ENCODE results near the gene KRT86.

Gene KRT86

DNA sequence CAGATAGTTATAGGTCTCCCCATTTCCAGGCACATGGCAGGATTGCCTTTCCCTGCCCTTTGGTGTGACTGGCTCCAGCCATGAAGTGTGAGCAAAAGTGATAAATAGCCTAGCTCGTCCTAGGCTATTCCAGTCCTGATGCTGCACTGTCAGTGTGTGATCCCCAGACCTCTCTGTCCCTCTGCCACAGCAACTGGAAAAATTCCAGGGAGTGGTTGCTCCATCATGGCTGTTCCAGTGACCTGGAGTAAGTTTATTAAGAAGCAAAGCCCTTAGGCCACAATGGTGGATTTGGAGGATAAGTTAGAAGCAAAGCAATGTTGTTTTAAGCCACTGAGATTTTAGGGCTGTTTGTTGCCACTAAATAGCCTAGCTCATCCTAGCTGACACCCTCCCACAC, 56.6 kb downstream of the KRT86 start:
- TF ChIP-seq CREB1 (IDR thresholded peaks at IDR 0.05; ENCODE audit: low read depth) (no peak), ZBTB7A (IDR thresholded peaks at IDR 0.05; ENCODE audit: low read depth) (no peak), FOXM1 (IDR thresholded peaks at IDR 0.05; ENCODE audit: borderline replicate concordance, low read depth) (no peak), NFIC (IDR thresholded peaks at IDR 0.05) (no peak), EP300 (IDR thresholded peaks at IDR 0.05; ENCODE audit: borderline replicate concordance) (no peak), RAD21 (IDR thresholded peaks at IDR 0.05; ENCODE audit: low read depth) (no peak), EGR1 (IDR thresholded peaks at IDR 0.05) (no peak), TCF12 (IDR thresholded peaks at IDR 0.05; ENCODE audit: low read depth) (no peak), TAF1 (IDR thresholded peaks at IDR 0.05; ENCODE audit: low read depth) (no peak), YY1 (IDR thresholded peaks at IDR 0.05; ENCODE audit: low read depth) (no peak), CEBPB (IDR thresholded peaks at IDR 0.05) (no peak)
- TF ChIP-seq, protein P1, sequence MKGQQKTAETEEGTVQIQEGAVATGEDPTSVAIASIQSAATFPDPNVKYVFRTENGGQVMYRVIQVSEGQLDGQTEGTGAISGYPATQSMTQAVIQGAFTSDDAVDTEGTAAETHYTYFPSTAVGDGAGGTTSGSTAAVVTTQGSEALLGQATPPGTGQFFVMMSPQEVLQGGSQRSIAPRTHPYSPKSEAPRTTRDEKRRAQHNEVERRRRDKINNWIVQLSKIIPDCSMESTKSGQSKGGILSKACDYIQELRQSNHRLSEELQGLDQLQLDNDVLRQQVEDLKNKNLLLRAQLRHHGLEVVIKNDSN (IDR thresholded peaks at IDR 0.05): no peak
- TF ChIP-seq, protein P2, sequence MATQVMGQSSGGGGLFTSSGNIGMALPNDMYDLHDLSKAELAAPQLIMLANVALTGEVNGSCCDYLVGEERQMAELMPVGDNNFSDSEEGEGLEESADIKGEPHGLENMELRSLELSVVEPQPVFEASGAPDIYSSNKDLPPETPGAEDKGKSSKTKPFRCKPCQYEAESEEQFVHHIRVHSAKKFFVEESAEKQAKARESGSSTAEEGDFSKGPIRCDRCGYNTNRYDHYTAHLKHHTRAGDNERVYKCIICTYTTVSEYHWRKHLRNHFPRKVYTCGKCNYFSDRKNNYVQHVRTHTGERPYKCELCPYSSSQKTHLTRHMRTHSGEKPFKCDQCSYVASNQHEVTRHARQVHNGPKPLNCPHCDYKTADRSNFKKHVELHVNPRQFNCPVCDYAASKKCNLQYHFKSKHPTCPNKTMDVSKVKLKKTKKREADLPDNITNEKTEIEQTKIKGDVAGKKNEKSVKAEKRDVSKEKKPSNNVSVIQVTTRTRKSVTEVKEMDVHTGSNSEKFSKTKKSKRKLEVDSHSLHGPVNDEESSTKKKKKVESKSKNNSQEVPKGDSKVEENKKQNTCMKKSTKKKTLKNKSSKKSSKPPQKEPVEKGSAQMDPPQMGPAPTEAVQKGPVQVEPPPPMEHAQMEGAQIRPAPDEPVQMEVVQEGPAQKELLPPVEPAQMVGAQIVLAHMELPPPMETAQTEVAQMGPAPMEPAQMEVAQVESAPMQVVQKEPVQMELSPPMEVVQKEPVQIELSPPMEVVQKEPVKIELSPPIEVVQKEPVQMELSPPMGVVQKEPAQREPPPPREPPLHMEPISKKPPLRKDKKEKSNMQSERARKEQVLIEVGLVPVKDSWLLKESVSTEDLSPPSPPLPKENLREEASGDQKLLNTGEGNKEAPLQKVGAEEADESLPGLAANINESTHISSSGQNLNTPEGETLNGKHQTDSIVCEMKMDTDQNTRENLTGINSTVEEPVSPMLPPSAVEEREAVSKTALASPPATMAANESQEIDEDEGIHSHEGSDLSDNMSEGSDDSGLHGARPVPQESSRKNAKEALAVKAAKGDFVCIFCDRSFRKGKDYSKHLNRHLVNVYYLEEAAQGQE (IDR thresholded peaks at IDR 0.05; ENCODE audit: low read depth): no peak
- TF ChIP-seq, protein P3, sequence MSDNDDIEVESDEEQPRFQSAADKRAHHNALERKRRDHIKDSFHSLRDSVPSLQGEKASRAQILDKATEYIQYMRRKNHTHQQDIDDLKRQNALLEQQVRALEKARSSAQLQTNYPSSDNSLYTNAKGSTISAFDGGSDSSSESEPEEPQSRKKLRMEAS (IDR thresholded peaks at IDR 0.05): no peak

DNA sequence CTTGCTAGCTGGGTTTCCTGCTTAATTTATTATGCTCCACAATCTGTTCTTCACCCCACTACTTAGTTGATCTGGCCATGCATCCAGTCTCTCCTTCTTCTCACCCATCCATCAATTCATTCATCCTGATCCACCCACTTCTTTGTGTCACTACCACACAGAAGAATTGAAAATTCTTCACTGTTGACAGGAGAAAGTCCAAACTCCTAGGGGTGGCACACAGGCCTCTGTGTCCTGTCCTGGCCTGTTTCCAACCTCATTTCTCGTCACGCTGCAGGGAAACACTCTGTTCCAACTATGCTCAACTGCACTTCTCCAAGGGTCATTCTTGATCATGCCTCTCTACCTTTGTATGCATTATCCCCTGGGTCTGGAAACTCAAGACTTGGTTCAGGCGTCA, 57.4 kb downstream of the KRT86 start:
- peak; percentile 69 for TF ChIP-seq EGR1 (IDR thresholded peaks at IDR 0.05)
- no peak for TF ChIP-seq YY1 (IDR thresholded peaks at IDR 0.05; ENCODE audit: low read depth)
- peak; percentile 57 for TF ChIP-seq EP300 (IDR thresholded peaks at IDR 0.05; ENCODE audit: borderline replicate concordance)
- TF ChIP-seq, protein P1 (IDR thresholded peaks at IDR 0.05): no peak
- no peak for TF ChIP-seq FOXM1 (IDR thresholded peaks at IDR 0.05; ENCODE audit: borderline replicate concordance, low read depth)
- no peak for TF ChIP-seq ZBTB7A (IDR thresholded peaks at IDR 0.05; ENCODE audit: low read depth)
- TF ChIP-seq CEBPB (IDR thresholded peaks at IDR 0.05): no peak
- peak; percentile 54 for TF ChIP-seq TEAD4 (IDR thresholded peaks at IDR 0.05)
- peak; percentile 61; the same call in 1 of the 2 replicates for TF ChIP-seq TCF12 (IDR thresholded peaks at IDR 0.05; ENCODE audit: low read depth)
- TF ChIP-seq, protein P2 (IDR thresholded peaks at IDR 0.05; ENCODE audit: low read depth): no peak
- TF ChIP-seq RAD21 (IDR thresholded peaks at IDR 0.05; ENCODE audit: low read depth): no peak
- TF ChIP-seq, protein P3 (IDR thresholded peaks at IDR 0.05): no peak
- TF ChIP-seq NFIC (IDR thresholded peaks at IDR 0.05): peak; percentile 85
- no peak for TF ChIP-seq TAF1 (IDR thresholded peaks at IDR 0.05; ENCODE audit: low read depth)
- TF ChIP-seq CREB1 (IDR thresholded peaks at IDR 0.05; ENCODE audit: low read depth): no peak

DNA sequence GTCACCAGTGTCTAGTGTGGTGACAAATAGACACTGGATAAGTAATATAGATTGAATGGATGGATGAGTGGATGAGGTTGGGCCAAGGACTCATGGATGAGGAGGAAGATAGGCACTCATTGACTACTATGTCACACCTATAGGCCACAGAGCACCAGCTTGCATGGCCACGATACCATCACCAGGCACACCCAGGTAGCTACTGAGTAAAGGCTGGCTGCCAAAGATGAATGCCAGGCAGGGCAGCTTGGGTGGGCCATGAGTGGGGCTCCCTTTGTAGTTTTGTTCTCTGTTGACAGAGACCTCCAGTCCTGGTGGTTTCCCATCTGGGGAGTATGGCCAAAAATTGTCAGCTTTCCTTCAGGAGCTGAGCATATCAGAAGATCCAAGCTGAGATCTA, 57.9 kb downstream of the KRT86 start:
- TF ChIP-seq, protein P1 (IDR thresholded peaks at IDR 0.05): no peak
- TF ChIP-seq EP300 (IDR thresholded peaks at IDR 0.05; ENCODE audit: borderline replicate concordance) (no peak), CREB1 (IDR thresholded peaks at IDR 0.05; ENCODE audit: low read depth) (no peak), RAD21 (IDR thresholded peaks at IDR 0.05; ENCODE audit: low read depth) (no peak), NFIC (IDR thresholded peaks at IDR 0.05) (no peak), FOXM1 (IDR thresholded peaks at IDR 0.05; ENCODE audit: borderline replicate concordance, low read depth) (no peak), CEBPB (IDR thresholded peaks at IDR 0.05) (no peak), EGR1 (IDR thresholded peaks at IDR 0.05) (no peak), ZBTB7A (IDR thresholded peaks at IDR 0.05; ENCODE audit: low read depth) (no peak), TCF12 (IDR thresholded peaks at IDR 0.05; ENCODE audit: low read depth) (no peak), TAF1 (IDR thresholded peaks at IDR 0.05; ENCODE audit: low read depth) (no peak), YY1 (IDR thresholded peaks at IDR 0.05; ENCODE audit: low read depth) (no peak), TEAD4 (IDR thresholded peaks at IDR 0.05) (no peak)
- TF ChIP-seq, protein P2 (IDR thresholded peaks at IDR 0.05; ENCODE audit: low read depth): no peak
- TF ChIP-seq, protein P3 (IDR thresholded peaks at IDR 0.05): no peak
